ENCODE results near the gene SPI1.

GRCh38 chr11:47369676-47370075 is 8.7 kb downstream of the SPI1 start:
- TF ChIP-seq CTCF (IDR thresholded peaks at IDR 0.05; ENCODE audit: poor library complexity) (no peak), EZH2phosphoT487 (IDR thresholded peaks at IDR 0.05; ENCODE audit: low read depth, severe bottlenecking, unreplicated experiment) (no peak)
